HUES64 (cell line): ENCODE measurements around the gene CPNE4.

Source experiments
- H3K27ac ChIP-seq: 2 replicates; pipeline ENCODE4 v1.7.0; 2013; ENCODE audit warnings: low read depth, low read length, inconsistent platforms
- H3K27me3 ChIP-seq: 2 replicates; pipeline ENCODE4 v1.6.1; 2013; ENCODE audit warnings: mild to moderate bottlenecking, low read length; ENCODE audit not compliant: insufficient read depth
- H3K36me3 ChIP-seq: 2 replicates; pipeline ENCODE4 v1.6.1; 2013; ENCODE audit warnings: mild to moderate bottlenecking, low read length; ENCODE audit not compliant: insufficient read depth
- H3K4me1 ChIP-seq: 2 replicates; pipeline ENCODE4 v1.6.1; 2013; ENCODE audit warnings: mild to moderate bottlenecking, low read length, moderate library complexity; ENCODE audit not compliant: insufficient read depth
- H3K4me3 ChIP-seq: 2 replicates; pipeline ENCODE4 v1.5.1; 2013; ENCODE audit warnings: mild to moderate bottlenecking, low read length, moderate library complexity
- H3K9ac ChIP-seq: 2 replicates; pipeline ENCODE4 v1.6.1; 2013; ENCODE audit warnings: mild to moderate bottlenecking, low read depth, low read length
- H3K9me3 ChIP-seq: 2 replicates; pipeline ENCODE4 v1.6.1; 2013; ENCODE audit warnings: low read depth, low read length; ENCODE audit not compliant: insufficient read depth
- WGBS: fragments of 150-250, 120-280 bp; methylation state at CpG from one replicate; pipeline ENCODE4 v1.1.7; 2013; ENCODE audit warnings: missing lambda C conversion rate; 5-methylcytosine and 5-hydroxymethylcytosine counted together

The CPNE4 gene

GRCh38 chr3:132042681-132043080 is 7.9 kb upstream of the CPNE4 start:
- H3K27ac ChIP-seq, result no peak overlapping the region
- no peaks in the 10 kb centered on the region for H3K9me3 ChIP-seq
- no peak overlapping the region for H3K9ac ChIP-seq
- no peaks in the 10 kb centered on the region for H3K36me3 ChIP-seq
- no peak overlapping the region for H3K4me3 ChIP-seq
- H3K4me1 ChIP-seq, result no peaks in the 10 kb centered on the region
- peaks cover 1% of the 10 kb centered on the region; the same call in 1 of the 2 replicates for H3K27me3 ChIP-seq

DNA sequence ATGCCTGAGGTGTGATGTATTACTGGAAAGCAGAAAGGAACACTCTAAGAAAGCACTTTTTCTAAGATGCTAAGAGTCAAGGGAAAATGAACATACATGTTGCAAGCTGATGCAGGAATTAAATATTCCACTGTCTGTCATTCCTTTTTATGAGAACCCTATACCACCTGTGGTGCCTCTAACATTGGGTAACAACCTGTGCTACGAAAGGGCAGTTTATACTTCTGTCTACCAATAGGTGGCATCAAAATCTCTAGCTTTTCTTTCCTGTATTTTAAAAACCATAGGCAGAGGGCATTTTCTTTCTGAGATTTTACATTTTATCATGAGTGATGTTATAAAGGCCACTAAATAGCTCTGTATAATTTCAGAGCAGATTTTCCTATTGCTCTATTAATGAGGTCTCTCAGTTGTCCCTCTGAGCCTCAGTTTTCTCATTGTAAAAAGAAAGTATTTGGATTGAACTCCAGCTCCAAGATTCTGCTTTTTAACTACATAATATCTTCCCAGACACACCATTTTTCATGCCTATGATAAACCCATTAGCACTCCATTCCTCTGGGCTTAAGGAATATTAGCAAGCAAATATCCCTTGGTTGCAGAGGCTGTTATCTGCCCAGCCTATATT is 3.5 kb upstream of the CPNE4 start:
- WGBS, result 3% methylated on average over 1 of the region's 1 CpG
- Histone ChIP-seq H3K27me3 (peaks cover 40% of the 10 kb centered on the region), H3K9me3 (no peaks in the 10 kb centered on the region), H3K36me3 (no peaks in the 10 kb centered on the region), H3K4me1 (no peaks in the 10 kb centered on the region), H3K27ac (no peak overlapping the region), H3K4me3 (no peak overlapping the region), H3K9ac (no peak overlapping the region)

- no peak overlapping the region for H3K4me3 ChIP-seq
- no peaks in the 10 kb centered on the region for H3K4me1 ChIP-seq
- no peaks in the 10 kb centered on the region for H3K9me3 ChIP-seq
- H3K27ac ChIP-seq, result no peak overlapping the region
- H3K36me3 ChIP-seq, result no peaks in the 10 kb centered on the region
- no peak overlapping the region for H3K9ac ChIP-seq
- H3K27me3 ChIP-seq, result peaks cover 48% of the 10 kb centered on the region
- WGBS, result 87% methylated on average over 3 of the region's 3 CpGs
Observed at GRCh38 chr3:132037581-132037980, 2.8 kb upstream of the CPNE4 start.

DNA sequence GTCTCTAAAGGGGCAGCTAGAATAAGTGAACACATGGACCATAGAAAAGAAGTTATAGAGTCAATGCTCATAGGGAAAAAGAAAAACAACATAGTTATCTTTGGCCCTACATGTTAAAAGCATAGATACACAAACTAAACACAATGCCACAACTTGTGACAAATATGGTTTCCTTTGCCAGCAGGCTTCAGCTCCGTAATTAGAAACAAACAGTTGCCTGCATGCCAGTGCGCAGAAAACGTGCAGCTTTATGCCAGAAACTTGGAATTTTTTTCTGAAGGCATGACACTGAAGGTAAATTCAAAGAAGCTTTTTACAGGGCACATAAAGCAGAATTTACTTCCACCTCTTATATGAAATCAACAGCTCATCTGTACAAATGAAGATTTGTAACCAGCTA is 2.2 kb upstream of the CPNE4 start:
- Histone ChIP-seq H3K27me3 (peaks cover 53% of the 10 kb centered on the region), H3K27ac (no peak overlapping the region), H3K9me3 (no peaks in the 10 kb centered on the region), H3K4me3 (no peak overlapping the region), H3K4me1 (no peaks in the 10 kb centered on the region), H3K36me3 (no peaks in the 10 kb centered on the region), H3K9ac (no peak overlapping the region)
- WGBS, result 62% methylated on average over 3 of the region's 3 CpGs

DNA sequence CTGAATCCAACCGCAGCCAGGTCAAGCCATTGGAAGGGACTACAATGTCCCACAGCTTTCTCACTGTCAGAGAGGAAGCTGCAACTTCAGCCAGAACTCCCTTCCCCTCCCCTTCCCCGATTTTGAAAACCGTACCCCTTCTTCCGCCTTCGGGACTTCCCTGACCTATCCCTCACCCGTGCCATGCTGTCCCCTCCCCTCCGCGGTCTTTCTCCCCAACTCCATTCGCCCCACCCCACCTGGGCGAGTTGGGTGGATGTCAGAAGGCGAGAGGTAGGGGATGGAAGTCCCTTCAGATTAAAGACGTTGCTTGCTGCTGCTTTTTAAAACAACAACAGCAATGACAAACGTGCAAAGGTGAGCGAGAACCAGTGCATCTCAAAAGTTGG is 723 bp downstream of the CPNE4 start:
- WGBS, result 2% methylated on average over 9 of the region's 14 CpGs
- Histone ChIP-seq H3K27me3 (peaks cover 60% of the 10 kb centered on the region), H3K36me3 (no peaks in the 10 kb centered on the region), H3K4me3 (peak overlapping the region; percentile 71), H3K27ac (no peak overlapping the region), H3K9ac (no peak overlapping the region), H3K4me1 (no peaks in the 10 kb centered on the region), H3K9me3 (no peaks in the 10 kb centered on the region)

GRCh38 chr3:132033471-132033870 is 1.3 kb downstream of the CPNE4 start:
- Histone ChIP-seq H3K9me3 (no peaks in the 10 kb centered on the region), H3K9ac (no peak overlapping the region), H3K27ac (no peak overlapping the region), H3K4me3 (peak overlapping the region; percentile 71), H3K27me3 (peaks cover 60% of the 10 kb centered on the region), H3K36me3 (no peaks in the 10 kb centered on the region), H3K4me1 (no peaks in the 10 kb centered on the region; the same call in 1 of the 2 replicates)
- 28% methylated on average over 15 of the region's 15 CpGs for WGBS

GRCh38 chr3:132032959-132033358 is 1.9 kb downstream of the CPNE4 start:
- Histone ChIP-seq H3K36me3 (no peaks in the 10 kb centered on the region), H3K4me1 (no peaks in the 10 kb centered on the region; the same call in 1 of the 2 replicates), H3K9me3 (no peaks in the 10 kb centered on the region), H3K27ac (no peak overlapping the region), H3K4me3 (peak overlapping the region; percentile 71), H3K9ac (no peak overlapping the region), H3K27me3 (peaks cover 60% of the 10 kb centered on the region)
- 94% methylated on average over 8 of the region's 8 CpGs for WGBS

DNA sequence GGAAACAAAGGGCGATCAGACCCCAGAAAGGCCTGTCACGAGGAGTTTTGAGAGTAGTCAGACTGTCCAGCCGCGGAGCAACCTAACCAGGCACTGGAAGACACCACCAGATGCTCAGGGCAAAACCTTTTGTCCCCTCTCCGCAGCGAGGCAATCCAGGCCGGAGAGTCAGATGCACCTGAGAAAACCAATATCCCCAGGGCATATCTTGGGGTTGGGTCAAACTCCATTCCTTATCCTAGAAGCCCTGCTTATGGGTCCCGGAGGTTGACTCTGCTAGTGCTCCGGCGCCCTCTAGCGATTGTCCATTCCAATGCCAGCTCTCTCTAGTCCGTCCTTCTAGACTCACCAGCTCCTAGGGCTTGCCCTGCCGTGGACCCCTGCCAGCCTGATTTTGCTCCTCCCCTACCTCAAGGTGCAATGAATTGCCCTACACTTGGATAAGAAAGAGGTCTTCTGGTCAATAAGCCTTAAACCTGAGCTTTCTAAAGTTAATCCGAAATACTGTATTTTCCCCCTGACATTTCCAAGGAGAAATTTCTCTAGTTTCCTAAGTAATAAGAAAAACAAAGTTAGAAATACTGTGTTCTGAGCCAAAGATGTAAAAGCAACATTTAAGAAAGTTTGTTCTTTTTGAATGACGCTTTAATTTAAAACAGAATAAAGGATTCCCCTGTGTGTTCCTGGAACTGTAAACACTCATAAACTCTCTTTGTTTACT is 5.5 kb downstream of the CPNE4 start:
- no peaks in the 10 kb centered on the region; the same call in 1 of the 2 replicates for H3K4me1 ChIP-seq
- H3K4me3 ChIP-seq, result no peak overlapping the region
- H3K27ac ChIP-seq, result no peak overlapping the region
- peaks cover 30% of the 10 kb centered on the region for H3K27me3 ChIP-seq
- WGBS, result 27% methylated on average over 14 of the region's 15 CpGs
- H3K36me3 ChIP-seq, result no peaks in the 10 kb centered on the region
- no peaks in the 10 kb centered on the region for H3K9me3 ChIP-seq
- H3K9ac ChIP-seq, result no peak overlapping the region; the same call in 1 of the 2 replicates

GRCh38 chr3:132022914-132023313 is 11.9 kb downstream of the CPNE4 start:
- H3K9ac ChIP-seq, result no peak overlapping the region
- H3K9me3 ChIP-seq, result no peaks in the 10 kb centered on the region
- H3K27me3 ChIP-seq, result no peaks in the 10 kb centered on the region
- no peak overlapping the region for H3K27ac ChIP-seq
- no peak overlapping the region for H3K4me3 ChIP-seq
- H3K36me3 ChIP-seq, result no peaks in the 10 kb centered on the region
- 95% methylated on average over 7 of the region's 7 CpGs for WGBS
- no peaks in the 10 kb centered on the region for H3K4me1 ChIP-seq

DNA sequence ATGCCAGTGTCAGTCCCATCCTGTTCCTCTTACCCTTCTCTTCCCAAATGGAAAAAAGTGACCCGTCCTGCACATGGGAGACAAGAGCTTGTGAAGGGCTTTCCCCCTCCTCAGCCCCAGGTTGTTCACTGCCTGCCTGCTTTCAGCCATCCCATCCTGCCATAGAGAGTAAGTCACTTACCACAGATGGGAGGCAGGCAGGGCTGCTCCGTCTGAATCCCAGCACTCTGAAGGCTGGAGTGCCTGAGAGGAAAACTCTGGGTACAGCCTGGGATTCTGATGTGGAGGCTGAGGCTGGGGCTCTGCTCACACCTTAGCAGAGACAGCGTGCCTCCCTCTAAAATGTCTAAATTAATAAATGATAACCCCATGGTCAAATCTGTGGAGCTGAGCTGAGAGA is 14.8 kb downstream of the CPNE4 start:
- Histone ChIP-seq H3K27ac (no peak overlapping the region), H3K9ac (no peak overlapping the region), H3K36me3 (no peaks in the 10 kb centered on the region), H3K4me3 (no peak overlapping the region), H3K9me3 (no peaks in the 10 kb centered on the region), H3K4me1 (no peaks in the 10 kb centered on the region), H3K27me3 (no peaks in the 10 kb centered on the region)
- 31% methylated on average over 2 of the region's 3 CpGs for WGBS

GRCh38 chr3:132017137-132017536 is 17.7 kb downstream of the CPNE4 start:
- Histone ChIP-seq H3K9ac (no peak overlapping the region), H3K9me3 (no peaks in the 10 kb centered on the region), H3K4me3 (no peak overlapping the region), H3K27me3 (no peaks in the 10 kb centered on the region), H3K4me1 (0 out of 2 replicates have a peak, but pooled peaks cover 5% of the 10 kb centered on the region), H3K27ac (no peak overlapping the region), H3K36me3 (no peaks in the 10 kb centered on the region)
- WGBS, result 90% methylated on average over 3 of the region's 3 CpGs
